GM12872 (cell line): ENCODE measurements around the gene FGD6.

ENCODE experiments used
- CTCF ChIP-seq: IDR thresholded peaks from 3 replicates; pipeline ENCODE4 v1.5.1; 2011; ENCODE audit warnings: low read depth, mild to moderate bottlenecking, low read length, moderate library complexity; ENCODE audit not compliant: insufficient read depth

FGD6 gene

GRCh38 chr12:95129115-95129514 is 88.2 kb downstream of the FGD6 start:
- TF ChIP-seq CTCF: no peak

- TF ChIP-seq CTCF: no peak
Measured at GRCh38 chr12:95126736-95127135, 90.5 kb downstream of the FGD6 start.

GRCh38 chr12:95126076-95126475 is 91.2 kb downstream of the FGD6 start:
- no peak for TF ChIP-seq CTCF

- TF ChIP-seq CTCF: no peak
Measured at GRCh38 chr12:95124106-95124505, 93.2 kb downstream of the FGD6 start.

GRCh38 chr12:95118788-95119179 is 98.5 kb downstream of the FGD6 start:
- no peak for TF ChIP-seq CTCF

- no peak for TF ChIP-seq CTCF
Measured at GRCh38 chr12:95118138-95118787, 99.0 kb downstream of the FGD6 start.

GRCh38 chr12:95117178-95117599 is 100.1 kb downstream of the FGD6 start:
- TF ChIP-seq CTCF: peak; percentile 49; the same call in 1 of the 3 replicates
